ENCODE results near the gene NTM.
"Not testable (repeated sequence)": the region's sequence is repeated elsewhere in the genome, so short reads cannot be mapped to it uniquely, and the experiment has no call there.

NTM gene

DNA sequence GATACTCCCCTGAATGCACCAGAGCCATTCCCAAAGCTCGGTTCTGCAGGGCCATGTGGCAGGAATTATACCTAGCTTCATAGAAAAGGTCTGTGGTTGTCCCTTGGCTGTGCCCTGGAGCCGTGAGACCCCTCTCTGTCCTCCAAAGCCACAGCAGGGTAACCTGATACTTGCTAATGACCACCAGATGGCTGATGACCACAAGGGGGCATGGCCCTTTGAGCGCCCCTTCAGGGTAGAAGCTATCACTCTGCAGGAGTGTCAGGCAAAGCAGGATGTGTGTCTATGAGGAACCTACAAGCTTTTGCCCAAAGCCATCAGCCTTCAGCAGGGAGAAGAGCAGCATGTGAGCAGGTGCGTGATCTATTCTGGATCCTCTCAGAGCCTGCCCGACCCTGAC, 95.3 kb downstream of the NTM start:
- no peak for DNase-seq

- no peak for DNase-seq
These were observed 97.4 kb downstream of the NTM start for GRCh38 chr11:131467645-131468394.

GRCh38 chr11:131468565-131468964, 98.2 kb downstream of the NTM start:
- DNase-seq: no peak

DNA sequence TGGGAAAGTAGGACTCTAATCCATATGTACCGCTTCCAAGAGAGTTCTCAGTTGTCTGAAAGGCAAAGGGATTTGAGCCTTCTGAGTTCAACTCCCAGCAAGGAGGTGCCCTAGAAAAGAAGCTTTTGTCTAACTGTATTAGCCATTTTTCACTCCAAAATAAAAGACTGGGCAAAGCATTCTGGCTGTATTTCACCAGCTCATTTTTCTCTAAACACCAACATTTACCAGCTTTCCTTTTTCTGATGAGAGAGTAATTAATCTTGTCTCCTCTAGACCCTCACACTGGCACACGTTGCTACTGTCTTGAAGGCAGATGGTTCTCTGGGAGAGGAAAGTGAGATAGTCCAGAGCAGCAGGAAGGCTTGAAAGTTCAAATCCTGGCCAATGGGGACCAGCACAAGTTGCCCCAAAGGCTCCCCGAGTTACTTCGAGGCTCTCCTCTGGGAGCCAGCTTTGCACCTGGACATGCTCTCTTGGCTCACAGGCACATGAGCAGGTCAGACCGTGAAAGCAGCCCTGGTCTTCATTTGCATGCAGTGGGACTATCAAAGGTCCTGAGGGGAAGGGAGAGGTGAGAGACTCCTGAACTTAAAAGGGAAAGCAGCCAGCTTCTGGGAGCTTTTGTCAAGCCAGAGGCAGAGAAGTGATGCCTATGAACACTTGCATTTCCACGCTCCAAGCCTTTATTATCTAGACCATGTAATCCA, 100.0 kb downstream of the NTM start:
- DNase-seq: no peak

DNA sequence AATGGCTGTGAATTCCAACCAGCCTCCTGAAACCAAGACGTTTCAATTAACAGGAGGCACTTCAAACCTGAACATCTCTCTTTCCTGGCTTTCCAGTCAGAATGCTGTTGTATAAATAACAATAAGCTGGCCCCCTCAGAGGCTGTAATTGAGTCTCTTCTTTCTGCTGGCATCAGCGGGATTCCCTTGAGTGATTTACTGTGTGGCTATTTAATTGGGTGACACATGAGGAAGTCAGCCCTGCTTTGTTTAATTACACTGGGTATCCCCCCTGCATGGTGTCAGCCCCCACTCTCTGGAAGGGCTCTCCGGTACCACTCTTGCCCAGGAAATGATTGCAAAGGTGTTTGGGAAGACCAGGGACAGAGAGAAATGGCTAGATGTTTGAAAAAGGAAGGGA, 101.6 kb downstream of the NTM start:
- DNase-seq: no peak

DNA sequence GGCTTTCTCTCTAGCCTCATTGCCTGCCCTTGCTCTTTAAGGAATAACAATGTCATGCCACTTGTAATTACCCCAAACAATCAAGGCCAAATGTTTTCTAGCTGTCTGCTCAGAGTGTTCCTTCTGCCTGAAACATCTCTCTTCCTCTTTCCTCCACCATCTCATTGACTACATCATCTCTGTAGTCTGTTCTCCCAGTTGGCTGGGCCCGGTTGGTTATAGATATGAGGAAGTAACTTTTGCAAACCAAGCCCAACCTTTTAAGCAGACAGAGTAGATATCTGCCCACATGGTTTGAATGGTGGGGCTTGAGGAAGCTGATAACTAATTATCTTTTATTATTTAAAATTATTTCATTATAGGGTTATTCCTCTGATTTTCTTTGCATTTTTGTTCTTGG, 104.5 kb downstream of the NTM start:
- DNase-seq: no peak

- DNase-seq: no peak
These were observed 105.9 kb downstream of the NTM start for GRCh38 chr11:131476266-131476665.

- no peak for DNase-seq
These were observed 107.9 kb downstream of the NTM start for GRCh38 chr11:131478341-131478740.

GRCh38 chr11:131481303-131481702, 110.9 kb downstream of the NTM start:
- no peak for DNase-seq

DNA sequence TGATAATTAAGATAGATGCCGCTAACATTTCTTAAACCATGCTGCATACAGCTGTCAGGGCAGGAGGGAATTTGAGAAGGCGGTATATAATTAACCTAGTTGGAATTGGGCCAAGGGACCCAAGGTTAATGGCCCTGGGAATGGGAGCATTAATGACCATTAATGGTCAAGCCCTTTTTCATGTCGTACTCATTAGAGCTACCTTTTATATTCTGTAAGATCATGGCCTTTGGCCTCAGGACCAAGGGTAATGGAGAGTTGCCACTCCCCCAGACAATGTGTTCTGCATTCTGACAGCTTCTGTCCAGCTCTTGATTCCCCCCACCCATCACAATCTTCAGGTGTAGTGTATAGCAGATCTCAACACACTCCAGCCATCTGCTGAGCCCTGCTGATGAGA, 111.6 kb downstream of the NTM start:
- DNase-seq: no peak

- DNase-seq: no peak
These were observed 113.0 kb downstream of the NTM start for GRCh38 chr11:131483453-131483852.

DNA sequence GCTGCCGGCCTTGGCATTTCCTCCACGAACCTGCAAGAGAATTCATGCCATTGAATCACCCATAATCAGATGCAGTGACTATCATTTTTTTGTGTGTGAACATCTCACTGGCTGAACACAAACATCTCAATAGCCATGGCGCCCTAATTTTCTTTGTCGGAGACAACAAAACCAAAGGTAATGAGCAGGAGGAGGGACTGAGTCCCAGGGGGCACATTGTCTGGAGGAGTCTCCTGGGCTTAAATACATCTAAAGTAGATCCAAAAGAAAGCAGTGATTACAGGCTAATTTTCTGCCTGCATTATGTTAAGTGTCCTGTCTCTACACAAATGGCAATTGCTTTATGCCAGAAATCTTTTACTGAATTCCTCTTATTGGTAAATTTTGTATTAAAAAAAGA, 113.5 kb downstream of the NTM start:
- no peak for DNase-seq

- no peak for DNase-seq
These were observed 115.7 kb downstream of the NTM start for GRCh38 chr11:131486100-131486499.

DNA sequence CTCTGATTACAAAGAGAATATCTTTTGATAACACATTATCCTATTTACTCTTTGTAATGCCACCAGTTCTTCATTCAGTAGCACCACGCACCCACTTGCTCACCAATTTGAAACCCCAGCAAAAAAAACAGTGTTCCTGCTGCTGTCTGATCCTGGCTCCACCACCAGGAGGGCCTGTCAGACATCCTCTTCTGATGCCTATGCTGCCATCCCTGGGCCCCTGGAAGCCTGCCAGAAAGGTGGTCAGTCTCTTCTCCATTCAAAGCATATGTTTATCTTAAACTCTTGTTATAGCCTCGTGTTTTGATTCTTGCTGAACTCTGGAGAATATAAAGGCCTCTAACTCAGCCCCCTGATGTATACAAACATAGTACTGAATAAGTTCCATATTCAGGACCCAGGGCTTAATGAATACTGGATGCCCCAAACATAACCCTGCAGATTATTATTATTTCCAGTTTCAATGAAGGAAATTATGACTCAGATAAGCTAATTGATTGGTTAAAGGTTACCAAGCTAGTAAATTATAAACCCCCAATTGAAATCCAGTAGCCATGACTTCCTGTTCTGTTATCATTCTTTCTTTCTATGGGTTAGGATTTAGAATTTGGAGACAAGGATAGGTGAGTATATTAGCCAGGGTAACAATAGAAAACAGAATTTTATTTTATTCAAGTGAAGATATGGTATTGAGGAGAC, 116.7 kb downstream of the NTM start:
- no peak for DNase-seq

GRCh38 chr11:131488238-131488637, 117.8 kb downstream of the NTM start:
- no peak for DNase-seq

GRCh38 chr11:131491503-131491902, 121.1 kb downstream of the NTM start:
- no peak for DNase-seq

GRCh38 chr11:131495423-131495822, 125.0 kb downstream of the NTM start:
- no peak for DNase-seq

DNA sequence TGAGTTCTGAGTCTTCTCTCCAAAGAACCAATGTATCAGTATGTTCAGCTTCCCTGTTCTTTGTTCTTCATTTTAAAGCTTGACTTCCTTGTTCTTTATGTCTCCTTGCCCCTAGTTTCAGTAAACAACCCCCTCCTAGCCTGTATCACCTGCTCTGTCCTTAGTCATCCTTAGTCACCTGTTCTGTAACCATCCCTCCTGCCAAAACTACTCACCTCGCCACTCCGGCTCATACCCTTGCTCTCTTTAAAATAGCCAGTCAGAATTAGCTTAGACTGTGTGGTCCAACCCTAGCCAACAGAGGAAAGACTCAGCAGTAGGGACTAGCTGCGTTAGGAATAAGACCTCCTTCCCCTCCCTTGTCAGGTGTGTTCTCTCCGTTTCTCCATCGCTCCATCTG, 127.3 kb downstream of the NTM start:
- DNase-seq: not testable (repeated sequence)

DNA sequence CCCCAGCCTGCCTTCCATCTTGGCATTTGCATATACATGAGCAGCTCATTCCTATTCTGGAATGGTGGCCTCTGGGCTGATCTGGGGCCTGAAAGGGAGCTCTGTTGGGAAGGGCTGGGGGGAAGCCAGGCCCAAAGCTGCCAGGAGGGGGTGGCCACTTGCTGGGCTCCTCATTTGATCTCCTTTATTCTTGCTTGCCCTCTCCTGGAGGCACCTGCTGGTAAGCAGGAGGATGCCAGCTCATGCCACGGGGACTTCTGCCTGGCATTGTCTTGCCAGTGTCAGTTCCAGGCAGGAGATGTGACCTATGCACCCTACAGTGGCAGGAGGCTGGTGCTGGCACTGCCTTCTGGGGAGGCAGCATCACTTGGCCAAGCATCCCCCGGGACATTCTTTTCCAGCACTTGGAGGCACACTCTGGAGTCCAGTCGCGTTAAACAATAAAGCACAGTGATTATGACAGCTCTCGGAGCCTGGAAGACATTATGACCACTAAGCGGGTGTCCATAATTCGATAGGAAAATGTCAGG, 128.3 kb downstream of the NTM start:
- DNase-seq: no peak

DNA sequence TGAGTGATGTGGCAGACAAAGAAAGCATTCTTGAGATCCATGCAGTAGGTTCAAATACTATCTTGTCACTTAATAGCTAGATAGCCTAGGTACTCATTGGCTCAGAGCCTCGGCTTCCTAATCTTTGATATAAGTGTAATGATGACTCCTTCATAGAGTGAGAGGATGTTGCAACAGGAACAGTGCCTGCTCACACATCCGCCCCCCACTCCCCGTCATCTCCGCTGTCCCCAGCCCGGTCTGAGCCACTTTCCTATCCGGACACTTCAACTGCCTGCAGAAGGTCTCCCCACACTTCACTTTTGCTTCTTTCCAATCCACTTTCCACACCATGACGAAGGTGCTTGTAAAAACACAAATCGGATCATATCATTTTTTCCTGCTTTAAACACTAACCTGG, 128.8 kb downstream of the NTM start:
- no peak for DNase-seq

GRCh38 chr11:131503017-131503416, 132.6 kb downstream of the NTM start:
- DNase-seq: no peak

DNA sequence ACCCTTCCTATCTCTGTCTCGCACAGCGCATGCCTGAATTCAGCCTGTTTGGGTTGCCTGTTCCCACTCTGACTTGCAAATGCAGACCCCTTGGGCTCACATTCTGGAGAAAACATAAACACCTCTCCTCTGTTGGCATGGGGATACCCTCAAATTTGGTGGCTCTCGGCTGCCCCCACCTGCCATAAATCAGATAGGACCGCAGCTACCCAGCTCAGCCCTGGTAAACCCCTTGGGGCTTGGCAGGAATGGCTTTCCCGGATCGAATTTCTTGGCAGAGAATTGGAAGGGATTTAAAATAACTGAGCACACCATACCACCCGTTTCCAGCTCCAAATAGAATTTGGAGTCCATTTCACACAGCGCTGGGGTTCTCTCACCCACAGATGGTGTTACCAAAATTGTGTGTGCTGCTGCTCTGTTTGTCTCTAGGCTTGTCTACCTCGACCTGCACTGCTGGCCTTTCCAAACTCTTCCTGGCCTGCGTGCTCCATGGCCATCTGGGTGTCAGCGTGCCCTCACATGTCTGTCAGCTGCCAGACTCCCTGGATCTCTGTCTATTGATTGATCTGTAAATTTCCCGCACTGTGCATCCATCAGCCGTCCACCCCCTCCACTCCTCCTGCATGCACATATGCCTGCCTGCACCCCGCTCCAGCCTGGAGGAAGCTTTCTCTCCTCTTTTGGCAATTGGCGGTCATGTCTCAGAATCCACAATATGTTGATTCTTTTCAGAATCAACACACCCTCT, 134.0 kb downstream of the NTM start:
- DNase-seq: no peak

- no peak for DNase-seq
These were observed 135.9 kb downstream of the NTM start for GRCh38 chr11:131506348-131506747.

Measured in NCI-H1092 (cell line).